ENCODE measurements around the gene ZNF483.

DNA sequence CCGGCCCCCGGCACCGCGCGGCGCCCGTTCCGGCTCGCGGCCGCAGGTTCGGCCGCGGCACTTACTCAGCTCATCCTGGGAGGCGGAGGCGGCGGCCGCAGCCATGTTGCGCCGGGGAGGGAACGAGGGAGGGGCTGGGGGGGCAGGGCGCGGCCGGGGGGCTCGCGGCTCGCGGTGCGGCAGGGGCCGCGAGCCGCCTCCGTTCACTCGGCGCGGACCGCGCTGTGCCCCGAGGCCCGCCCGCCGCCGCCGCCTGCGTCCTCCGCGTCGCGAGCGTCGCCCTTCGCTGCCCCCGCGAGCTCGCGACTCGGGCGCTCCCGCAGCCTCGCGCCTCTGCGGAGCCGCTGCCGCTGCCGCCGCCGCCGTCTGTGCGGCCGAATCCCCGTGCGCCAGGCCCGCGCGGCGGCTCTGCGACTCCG is 41.5 kb upstream of the ZNF483 start:
- TF ChIP-seq, protein P1, sequence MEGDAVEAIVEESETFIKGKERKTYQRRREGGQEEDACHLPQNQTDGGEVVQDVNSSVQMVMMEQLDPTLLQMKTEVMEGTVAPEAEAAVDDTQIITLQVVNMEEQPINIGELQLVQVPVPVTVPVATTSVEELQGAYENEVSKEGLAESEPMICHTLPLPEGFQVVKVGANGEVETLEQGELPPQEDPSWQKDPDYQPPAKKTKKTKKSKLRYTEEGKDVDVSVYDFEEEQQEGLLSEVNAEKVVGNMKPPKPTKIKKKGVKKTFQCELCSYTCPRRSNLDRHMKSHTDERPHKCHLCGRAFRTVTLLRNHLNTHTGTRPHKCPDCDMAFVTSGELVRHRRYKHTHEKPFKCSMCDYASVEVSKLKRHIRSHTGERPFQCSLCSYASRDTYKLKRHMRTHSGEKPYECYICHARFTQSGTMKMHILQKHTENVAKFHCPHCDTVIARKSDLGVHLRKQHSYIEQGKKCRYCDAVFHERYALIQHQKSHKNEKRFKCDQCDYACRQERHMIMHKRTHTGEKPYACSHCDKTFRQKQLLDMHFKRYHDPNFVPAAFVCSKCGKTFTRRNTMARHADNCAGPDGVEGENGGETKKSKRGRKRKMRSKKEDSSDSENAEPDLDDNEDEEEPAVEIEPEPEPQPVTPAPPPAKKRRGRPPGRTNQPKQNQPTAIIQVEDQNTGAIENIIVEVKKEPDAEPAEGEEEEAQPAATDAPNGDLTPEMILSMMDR (IDR thresholded peaks at IDR 0.05; ENCODE audit: insufficient read depth, low read depth, low read length) = no peak
- no peak for TF ChIP-seq EZH2 (IDR thresholded peaks at IDR 0.05; ENCODE audit: insufficient read depth, low read length)
